Measurements from ENCODE around the gene ARHGEF4. TPM values are rescaled to one million over a fixed set of nuclear protein-coding genes. Genes with fewer than 3 reads are reported as not detected.
A peak's percentile ranks its signal among the peaks of the same experiment; 100 is the strongest.

Gene ARHGEF4
- total RNA-seq, 1 experiment from 2014 or later = 26.6 TPM

- BruUV-seq (replicated peaks) = TSS peak; percentile 1
- no peak overlapping the region for H3K27ac ChIP-seq (ENCODE audit: low read depth, low read length)
- intact Hi-C loops (cut with micrococcal nuclease) = no loop called here
- ATAC-seq (no peak), DNase-seq (ENCODE audit: low read depth, low spot score) (no peak)
- no peaks in the 10 kb centered on the region for H3K9me2 ChIP-seq (ENCODE audit: insufficient read depth)
- ChIA-PET RAD21 (ENCODE audit: low non-redundant PET in 1 of 2, low total read pairs in 2 of 2, uncharacterized antibody in 2 of 2, unreplicated experiment in 2 of 2) (no interaction called here), CTCF (interaction anchor here (1.0 kb wide), 1 partner anchor 19 kb away, joined by 3 read pairs; the partner anchor contains the start of gene PLEKHB2), POLR2A (no interaction called here)
- H3K9ac ChIP-seq (ENCODE audit: low read length) = no peak overlapping the region
- no peaks in the 10 kb centered on the region for H3K27me3 ChIP-seq (ENCODE audit: insufficient read depth, low read length)
- H3K36me3 ChIP-seq (ENCODE audit: control insufficient read depth in 1 of 2, insufficient read depth in 2 of 2, low read length in 2 of 2) = peaks cover 32 to 49% of the 10 kb centered on the region in 2 experiments
- no peaks in the 10 kb centered on the region for H3K4me1 ChIP-seq (ENCODE audit: control insufficient read depth in 1 of 2, insufficient read depth in 2 of 2, low read length in 2 of 2)
- peaks cover 99% of the 10 kb centered on the region for H3K79me2 ChIP-seq (ENCODE audit: insufficient read depth, low read length)
- TF ChIP-seq YY1 (IDR thresholded peaks at IDR 0.05; ENCODE audit: extremely low read depth, insufficient replicate concordance, low read depth, low read length) (no peak), FOSL1 (IDR thresholded peaks at IDR 0.05; ENCODE audit: low read depth) (no peak), POLR2A (IDR thresholded peaks at IDR 0.05; ENCODE audit: borderline replicate concordance, extremely low read depth, insufficient read depth, insufficient read length) (no peak), ZNF274 (IDR thresholded peaks at IDR 0.05; ENCODE audit: low read depth, low read length) (no peak), JUND (IDR thresholded peaks at IDR 0.05) (no peak), EZH2phosphoT487 (IDR thresholded peaks at IDR 0.05; ENCODE audit: borderline replicate concordance) (no peak), CBX3 (IDR thresholded peaks at IDR 0.05; ENCODE audit: low read depth) (no peak), SP1 (IDR thresholded peaks at IDR 0.05; ENCODE audit: low read depth) (no peak), ATF3 (IDR thresholded peaks at IDR 0.05) (no peak), ZFX (IDR thresholded peaks at IDR 0.05) (no peak), SRF (IDR thresholded peaks at IDR 0.05; ENCODE audit: low read depth) (no peak), RAD21 (IDR thresholded peaks at IDR 0.05; ENCODE audit: low read depth) (no peak), EZH2 (IDR thresholded peaks at IDR 0.05) (no peak), ELF1 (IDR thresholded peaks at IDR 0.05; ENCODE audit: borderline replicate concordance, low read depth) (no peak)
- H3K4me2 ChIP-seq (ENCODE audit: low read length) = no peak overlapping the region
- H2AFZ ChIP-seq (ENCODE audit: low read depth, low read length, poor library complexity, severe bottlenecking) = no peak overlapping the region
- H3K9me3 ChIP-seq (ENCODE audit: control insufficient read depth in 1 of 2, insufficient read depth in 1 of 2, low read depth in 1 of 2, low read length in 2 of 2) = no peaks in the 10 kb centered on the region
- H4K20me1 ChIP-seq (ENCODE audit: insufficient read depth) = peaks cover 26% of the 10 kb centered on the region
- H3K4me3 ChIP-seq (replicated peaks in 1 of 2; ENCODE audit: low read depth in 1 of 2, low read length in 2 of 2) = no peak overlapping the region
These were observed 248.9 kb downstream of the ARHGEF4 start for GRCh38 chr2:131085646-131086045.

Measured in HCT116 (cell line).